ENCODE measurements around the gene SUGT1.

- TF ChIP-seq CTCF (IDR thresholded peaks at IDR 0.05) (no peak), POLR2A (IDR thresholded peaks at IDR 0.05) (no peak), POLR2AphosphoS5 (IDR thresholded peaks at IDR 0.05) (no peak), EP300 (IDR thresholded peaks at IDR 0.05) (no peak)
These were observed 25.2 kb downstream of the SUGT1 start for GRCh38 chr13:52677823-52678222.

All from gastroesophageal sphincter (tissue), 3 donors.